Common myeloid progenitor, CD34-positive (primary cell): Measurements from ENCODE around the gene ATE1.

Experiments used
- CTCF ChIA-PET: fragments of 350-600 bp; sonication (Branson Sonifier 250); formaldehyde crosslinking; loops from one replicate; lab custom pipeline; 2021; ENCODE audit warnings: antibody characterized with exemption; lab: Charles Lee
- POLR2A ChIA-PET: fragments of 350-600 bp; sonication (Branson Sonifier 250); formaldehyde crosslinking; loops from one replicate; lab custom pipeline; 2021; ENCODE audit warnings: antibody characterized with exemption; lab: Charles Lee
- DNase-seq, 3 donors: peaks; one replicate each; pipeline versions ENCODE4 v3.0.0 to v3.0.0-alpha.2; 2013
- H3K27ac ChIP-seq, 2 experiments: 1 replicate in 1 of 2; 2 replicates in 1 of 2; pipeline ENCODE4 v1.7.0; 2013; ENCODE audit warnings: inconsistent platforms in 2 of 2, low read length in 2 of 2, mild to moderate bottlenecking in 2 of 2, low read depth in 1 of 2, moderate library complexity in 1 of 2; ENCODE audit not compliant: severe bottlenecking in 2 of 2, insufficient read depth in 1 of 2, poor library complexity in 1 of 2
- H3K27me3 ChIP-seq, 5 experiments: replicated peaks in 2 of 5; 1 replicate in 3 of 5; 2 replicates in 2 of 5; pipeline versions ENCODE4 v1.6.1 to v1.7.0; 2013; ENCODE audit warnings: low read length in 4 of 5, mild to moderate bottlenecking in 2 of 5, moderate library complexity in 2 of 5, inconsistent platforms in 1 of 5; ENCODE audit not compliant: insufficient read depth in 5 of 5, control insufficient read depth in 4 of 5
- H3K36me3 ChIP-seq, 4 experiments: 1 replicate in 2 of 4; 2 replicates in 2 of 4; pipeline versions ENCODE4 v1.6.1 to v1.7.0; 2013; ENCODE audit warnings: low read length in 3 of 4, control low read depth in 1 of 4, mild to moderate bottlenecking in 1 of 4; ENCODE audit not compliant: control insufficient read depth in 4 of 4, insufficient read depth in 4 of 4
- H3K4me1 ChIP-seq, 4 experiments: 1 replicate in 3 of 4; 2 replicates in 1 of 4; pipeline versions ENCODE4 v1.6.1 to v1.7.1; 2013; ENCODE audit warnings: low read length in 3 of 4, mild to moderate bottlenecking in 3 of 4, control low read depth in 1 of 4, inconsistent platforms in 1 of 4, moderate library complexity in 1 of 4; ENCODE audit not compliant: control insufficient read depth in 4 of 4, insufficient read depth in 4 of 4; ENCODE audit errors: control extremely low read depth in 1 of 4
- H3K4me3 ChIP-seq, 7 experiments: 1 replicate in 4 of 7; 2 replicates in 3 of 7; pipeline versions ENCODE4 v1.5.1 to v1.7.0; 2013; ENCODE audit warnings: mild to moderate bottlenecking in 7 of 7, low read length in 6 of 7, moderate library complexity in 6 of 7, inconsistent platforms in 2 of 7, low read depth in 2 of 7, control low read depth in 1 of 7; ENCODE audit not compliant: insufficient read depth in 4 of 7, control insufficient read depth in 1 of 7; ENCODE audit errors: extremely low read depth in 1 of 7
- H3K9me3 ChIP-seq, 5 experiments: 1 replicate in 4 of 5; 2 replicates in 1 of 5; pipeline versions ENCODE4 v1.6.1 to v1.7.1; 2013; ENCODE audit warnings: low read length in 4 of 5, mild to moderate bottlenecking in 2 of 5, inconsistent platforms in 1 of 5, low read depth in 1 of 5, moderate library complexity in 1 of 5; ENCODE audit not compliant: control insufficient read depth in 4 of 5, insufficient read depth in 2 of 5; ENCODE audit errors: control extremely low read depth in 1 of 5
- WGBS: methylation state at CpG from one replicate; pipeline ENCODE4 v1.1.5; 2013; ENCODE audit not compliant: insufficient coverage; 5-methylcytosine and 5-hydroxymethylcytosine counted together

The ATE1 gene

DNA sequence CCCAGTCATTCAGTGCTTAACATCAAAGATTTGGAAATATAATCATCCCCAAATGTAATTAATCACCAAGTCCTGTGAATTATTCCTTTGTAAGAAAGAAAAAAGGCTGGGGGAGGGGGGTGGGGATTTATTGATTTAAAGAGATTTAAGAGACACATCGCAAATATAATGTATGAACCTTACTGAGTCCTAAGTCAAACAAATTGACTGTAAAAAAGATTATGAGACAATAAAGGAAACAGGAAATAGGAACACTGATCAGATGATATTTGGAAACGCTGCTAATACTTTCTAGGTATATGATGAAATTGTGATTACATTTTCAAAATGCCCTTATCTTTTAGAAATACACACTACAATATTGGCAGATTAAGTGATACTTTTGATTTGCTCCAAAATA, 92.5 kb downstream of the ATE1 start:
- Histone ChIP-seq H3K4me3 (no peak overlapping the region), H3K9me3 (no peaks in the 10 kb centered on the region), H3K27ac (no peak overlapping the region), H3K4me1 (no peaks in the 10 kb centered on the region), H3K27me3 (no peaks in the 10 kb centered on the region), H3K36me3 (peaks cover 9 to 19% (median 14%) of the 10 kb centered on the region in 4 experiments)
- CTCF ChIA-PET = interaction anchor here (1.6 kb wide), 1 partner anchor 11 kb away, joined by 8 read pairs; no protein-coding TSS in a partner anchor
- no peak for DNase-seq
- POLR2A ChIA-PET = no interaction called here
- 100% methylated on average over 1 of the region's 2 CpGs for WGBS

DNA sequence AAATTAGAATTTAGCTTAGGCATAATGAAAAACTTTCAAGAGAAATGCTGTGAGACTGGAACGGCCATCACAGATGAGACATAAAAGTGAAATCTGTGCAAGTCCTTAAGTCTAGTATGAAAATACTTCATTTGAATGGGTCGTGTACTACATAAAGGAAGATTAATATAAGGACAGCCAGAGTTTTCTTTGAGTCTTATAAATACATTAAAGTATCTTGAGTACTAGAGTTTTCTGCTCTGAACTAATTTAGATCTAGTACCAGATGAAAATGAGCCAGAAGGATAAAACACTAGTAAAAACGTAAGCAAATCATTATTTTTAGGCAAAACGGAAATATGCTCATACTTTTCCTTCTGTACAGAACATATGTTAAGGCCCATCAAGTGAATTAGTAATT, 93.1 kb downstream of the ATE1 start:
- Histone ChIP-seq H3K36me3 (peaks cover 11 to 23% (median 14%) of the 10 kb centered on the region in 4 experiments), H3K27me3 (no peaks in the 10 kb centered on the region), H3K9me3 (no peaks in the 10 kb centered on the region), H3K4me1 (no peaks in the 10 kb centered on the region), H3K4me3 (no peak overlapping the region), H3K27ac (no peak overlapping the region)
- ChIA-PET POLR2A (no interaction called here), CTCF (interaction anchor here (1.6 kb wide), 1 partner anchor 11 kb away, joined by 8 read pairs; no protein-coding TSS in a partner anchor)
- 100% methylated on average over 1 of the region's 4 CpGs for WGBS
- DNase-seq = no peak

DNA sequence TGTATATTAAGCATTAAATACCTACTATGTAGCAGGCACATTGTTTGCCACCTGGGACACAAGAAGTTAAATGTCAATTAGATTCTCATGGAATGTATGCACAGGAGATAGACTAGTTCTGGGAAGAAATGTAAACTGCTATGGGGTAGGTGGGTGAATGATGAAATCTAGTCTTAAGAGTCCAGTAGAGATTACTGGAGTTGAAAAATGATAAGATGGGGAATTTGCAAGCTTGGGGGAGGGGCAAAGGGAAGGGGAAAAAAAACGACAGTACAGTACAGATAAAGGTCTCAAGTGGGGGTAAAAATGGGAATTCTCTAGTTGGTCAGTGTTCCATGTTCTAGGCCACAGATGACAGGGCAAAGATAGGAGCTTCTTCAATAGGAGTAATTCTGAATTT, 94.4 kb downstream of the ATE1 start:
- Histone ChIP-seq H3K27me3 (no peaks in the 10 kb centered on the region), H3K36me3 (peaks cover 11 to 28% (median 15%) of the 10 kb centered on the region in 4 experiments), H3K9me3 (no peaks in the 10 kb centered on the region), H3K27ac (no peak overlapping the region), H3K4me1 (no peaks in the 10 kb centered on the region), H3K4me3 (no peak overlapping the region)
- POLR2A ChIA-PET = no interaction called here
- no peak for DNase-seq
- 92% methylated on average over 1 of the region's 1 CpG for WGBS
- CTCF ChIA-PET = interaction anchor here (0.8 to 2.5 kb wide), 3 partner anchors 9 to 26 kb away, joined by 3 to 8 read pairs (median 4); no protein-coding TSS in a partner anchor

DNA sequence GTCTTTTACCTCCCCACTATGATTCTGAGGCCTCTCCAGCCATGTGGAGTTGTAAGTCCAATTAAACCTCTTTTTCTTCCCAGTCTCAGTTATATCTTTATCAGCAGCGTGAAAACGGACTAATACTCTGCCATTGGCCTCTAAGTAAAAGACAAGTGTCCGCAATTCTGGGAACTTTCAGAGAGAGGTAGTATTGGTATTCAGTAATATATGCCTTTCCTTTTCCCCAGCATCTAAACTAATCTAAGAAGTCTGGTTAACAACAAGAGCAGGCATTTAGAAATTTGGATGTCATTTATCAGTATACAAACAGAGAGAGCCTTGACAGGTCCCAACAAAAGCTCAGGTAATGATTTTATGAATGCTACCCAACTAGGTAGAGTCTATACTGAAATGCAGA, 95.2 kb downstream of the ATE1 start:
- Histone ChIP-seq H3K36me3 (peaks cover 15 to 36% (median 17%) of the 10 kb centered on the region in 4 experiments), H3K27ac (no peak overlapping the region), H3K9me3 (no peaks in the 10 kb centered on the region), H3K27me3 (no peaks in the 10 kb centered on the region), H3K4me3 (no peak overlapping the region), H3K4me1 (no peaks in the 10 kb centered on the region)
- no peak for DNase-seq
- POLR2A ChIA-PET = no interaction called here
- CTCF ChIA-PET = interaction anchor here (1.3 to 2.5 kb wide), 2 partner anchors 9 to 26 kb away, joined by 4 to 8 read pairs; no protein-coding TSS in a partner anchor
- no CpG with 5 or more reads among the region's 3 CpGs for WGBS

DNA sequence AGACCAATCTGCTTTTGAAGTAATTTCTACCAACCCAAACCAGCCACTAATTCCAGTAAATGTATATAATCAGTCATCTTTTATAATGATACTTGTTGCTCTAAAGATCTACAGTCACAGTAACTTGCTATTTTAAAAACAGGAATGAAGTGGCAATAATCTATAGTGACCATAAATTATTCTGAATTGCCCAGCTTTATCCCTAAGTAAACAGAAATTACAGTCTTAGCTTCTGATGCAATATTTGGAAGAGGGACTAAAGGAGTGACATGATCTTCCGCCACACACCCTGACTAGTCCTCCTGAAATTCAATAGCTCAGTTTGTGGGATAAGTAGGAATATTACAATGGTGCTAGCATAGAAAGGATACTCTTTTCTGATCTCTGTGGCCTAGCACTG, 96.1 kb downstream of the ATE1 start:
- ChIA-PET CTCF (interaction anchor here (0.8 to 2.5 kb wide), 2 partner anchors 8 to 56 kb away, joined by 3 to 8 read pairs; no protein-coding TSS in a partner anchor), POLR2A (no interaction called here)
- WGBS = no CpG with 5 or more reads among the region's 1 CpG
- Histone ChIP-seq H3K4me1 (no peaks in the 10 kb centered on the region), H3K9me3 (no peaks in the 10 kb centered on the region), H3K27me3 (no peaks in the 10 kb centered on the region), H3K27ac (no peak overlapping the region), H3K36me3 (peaks cover 15 to 39% (median 17%) of the 10 kb centered on the region in 4 experiments), H3K4me3 (no peak overlapping the region)
- no peak for DNase-seq

DNA sequence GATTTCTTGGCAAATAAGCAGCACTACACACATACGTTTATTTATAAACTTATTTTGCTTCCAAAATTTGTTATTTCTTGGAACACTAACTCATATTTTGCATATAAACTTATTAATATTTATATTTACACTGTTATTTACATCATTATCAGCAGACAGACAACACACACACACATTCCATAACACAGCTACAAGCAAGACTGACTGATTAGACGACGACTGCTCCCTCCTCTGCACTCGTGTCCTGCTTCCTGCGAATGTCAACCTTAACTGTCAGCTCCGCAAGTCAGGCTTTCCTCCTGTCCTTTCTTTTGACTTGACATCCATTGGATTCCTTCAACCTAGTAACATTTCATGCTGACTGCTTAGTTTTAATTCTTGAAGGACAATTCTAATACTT, 96.6 kb downstream of the ATE1 start:
- H3K36me3 ChIP-seq = peaks cover 14 to 38% (median 16%) of the 10 kb centered on the region in 4 experiments
- H3K9me3 ChIP-seq = no peaks in the 10 kb centered on the region
- H3K27ac ChIP-seq = no peak overlapping the region
- DNase-seq = no peak
- H3K4me3 ChIP-seq = no peak overlapping the region
- no peaks in the 10 kb centered on the region for H3K4me1 ChIP-seq
- ChIA-PET POLR2A (no interaction called here), CTCF (interaction anchor here (0.8 kb wide), 1 partner anchor 56 kb away, joined by 3 read pairs; no protein-coding TSS in a partner anchor)
- 94% methylated on average over 4 of the region's 6 CpGs for WGBS
- H3K27me3 ChIP-seq = no peaks in the 10 kb centered on the region

DNA sequence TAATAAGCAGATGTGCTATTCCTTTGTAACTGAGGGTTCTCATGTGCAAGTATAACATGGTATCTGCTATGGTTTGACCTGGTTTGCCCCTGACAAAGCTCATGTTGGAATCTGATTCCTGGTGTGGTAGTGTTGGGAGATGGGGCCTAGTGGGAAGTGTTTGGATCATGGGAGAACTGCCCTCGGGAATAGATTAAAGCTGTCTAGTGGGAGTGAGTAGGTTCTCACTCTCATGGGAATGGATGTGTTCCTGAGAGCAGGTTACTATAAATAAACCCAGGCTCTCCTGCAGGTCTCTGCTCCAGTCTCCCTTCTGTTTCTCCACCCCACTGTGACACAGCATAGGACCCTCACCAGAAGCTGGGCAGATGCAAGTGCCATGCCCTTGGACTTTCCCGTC, 97.7 kb downstream of the ATE1 start:
- H3K27ac ChIP-seq = no peak overlapping the region
- H3K27me3 ChIP-seq = no peaks in the 10 kb centered on the region
- WGBS = no CpG with 5 or more reads among the region's 2 CpGs
- no peak overlapping the region for H3K4me3 ChIP-seq
- H3K9me3 ChIP-seq = no peaks in the 10 kb centered on the region
- no peaks in the 10 kb centered on the region for H3K4me1 ChIP-seq
- DNase-seq = no peak
- CTCF ChIA-PET = no interaction called here
- POLR2A ChIA-PET = no interaction called here
- peaks cover 9 to 30% (median 13%) of the 10 kb centered on the region in 4 experiments for H3K36me3 ChIP-seq
